HCT116 (cell line): ENCODE data around the gene CALN1.

Experiments used
- POLR2A ChIP-seq: IDR thresholded peaks from 2 replicates; pipeline ENCODE4 v1.7.0; 2011; ENCODE audit warnings: borderline replicate concordance; ENCODE audit not compliant: insufficient read depth, insufficient read length; ENCODE audit errors: extremely low read depth
- POLR2AphosphoS5 ChIP-seq: IDR thresholded peaks from 2 replicates; pipeline ENCODE4 v1.6.1; 2011; ENCODE audit warnings: mild to moderate bottlenecking, low read depth, low read length, moderate library complexity
- TF ChIP-seq, protein P1 (sequence below), 3 experiments: fragments of 200-600 bp in 1 of 3; sonication (generic) in 1 of 3; IDR thresholded peaks in 2 of 3; conservative IDR thresholded peaks in 1 of 3; 2 replicates each; pipeline ENCODE4 v1.5.1; 2012 to 2017; ENCODE audit warnings: low read depth in 2 of 3, low read length in 2 of 3, antibody characterized with exemption in 1 of 3, borderline replicate concordance in 1 of 3, control low read depth in 1 of 3, mild to moderate bottlenecking in 1 of 3, mixed read lengths in 1 of 3, mixed run types in 1 of 3, moderate library complexity in 1 of 3; ENCODE audit not compliant: insufficient read depth in 1 of 3

GRCh38 chr7:72217151-72217550, 195.0 kb downstream of the CALN1 start:
- no peak for TF ChIP-seq POLR2AphosphoS5
- TF ChIP-seq, protein P1, sequence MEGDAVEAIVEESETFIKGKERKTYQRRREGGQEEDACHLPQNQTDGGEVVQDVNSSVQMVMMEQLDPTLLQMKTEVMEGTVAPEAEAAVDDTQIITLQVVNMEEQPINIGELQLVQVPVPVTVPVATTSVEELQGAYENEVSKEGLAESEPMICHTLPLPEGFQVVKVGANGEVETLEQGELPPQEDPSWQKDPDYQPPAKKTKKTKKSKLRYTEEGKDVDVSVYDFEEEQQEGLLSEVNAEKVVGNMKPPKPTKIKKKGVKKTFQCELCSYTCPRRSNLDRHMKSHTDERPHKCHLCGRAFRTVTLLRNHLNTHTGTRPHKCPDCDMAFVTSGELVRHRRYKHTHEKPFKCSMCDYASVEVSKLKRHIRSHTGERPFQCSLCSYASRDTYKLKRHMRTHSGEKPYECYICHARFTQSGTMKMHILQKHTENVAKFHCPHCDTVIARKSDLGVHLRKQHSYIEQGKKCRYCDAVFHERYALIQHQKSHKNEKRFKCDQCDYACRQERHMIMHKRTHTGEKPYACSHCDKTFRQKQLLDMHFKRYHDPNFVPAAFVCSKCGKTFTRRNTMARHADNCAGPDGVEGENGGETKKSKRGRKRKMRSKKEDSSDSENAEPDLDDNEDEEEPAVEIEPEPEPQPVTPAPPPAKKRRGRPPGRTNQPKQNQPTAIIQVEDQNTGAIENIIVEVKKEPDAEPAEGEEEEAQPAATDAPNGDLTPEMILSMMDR (IDR thresholded peaks at IDR 0.05 in 2 of 3, conservative IDR thresholded peaks at IDR 0.05 in 1 of 3; ENCODE audit: borderline replicate concordance in 1 of 3, insufficient read depth in 1 of 3, low read depth in 2 of 3, low read length in 2 of 3): no peak
- no peak for TF ChIP-seq POLR2A
